Measurements from ENCODE around the gene TRIP10. TPM values are rescaled to one million over a fixed set of nuclear protein-coding genes. Genes with fewer than 3 reads are reported as not detected.
"Not testable (repeated sequence)": the region's sequence is repeated elsewhere in the genome, so short reads cannot be mapped to it uniquely, and the experiment has no call there.

TRIP10 gene
- total RNA-seq, 1 donor from 2014 or later, result 131 TPM

DNA sequence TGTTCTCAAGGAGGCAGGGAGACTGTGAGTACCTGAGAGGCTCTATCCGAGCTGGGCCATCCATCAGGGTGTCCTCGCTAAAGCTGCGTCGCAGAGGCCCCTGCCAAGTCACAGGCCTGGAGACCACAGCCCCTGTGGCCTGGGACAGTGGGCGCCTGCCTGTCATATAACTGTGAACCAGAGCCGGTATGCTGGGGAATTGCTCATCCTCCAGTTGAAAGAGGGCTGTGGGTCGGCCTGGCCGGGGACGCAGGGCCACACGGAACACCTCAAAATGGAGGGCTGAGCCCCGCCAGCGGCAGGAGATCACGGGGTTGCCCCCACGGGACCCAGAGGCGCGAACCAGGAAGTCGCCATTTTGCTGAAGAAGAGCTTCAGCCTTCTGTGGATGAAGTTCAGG is 21.1 kb downstream of the TRIP10 start:
- DNase-seq (ENCODE audit: low spot score), result no peak
- intact Hi-C loops (cut with DNase I), result no loop called here
- ATAC-seq, result no peak

DNA sequence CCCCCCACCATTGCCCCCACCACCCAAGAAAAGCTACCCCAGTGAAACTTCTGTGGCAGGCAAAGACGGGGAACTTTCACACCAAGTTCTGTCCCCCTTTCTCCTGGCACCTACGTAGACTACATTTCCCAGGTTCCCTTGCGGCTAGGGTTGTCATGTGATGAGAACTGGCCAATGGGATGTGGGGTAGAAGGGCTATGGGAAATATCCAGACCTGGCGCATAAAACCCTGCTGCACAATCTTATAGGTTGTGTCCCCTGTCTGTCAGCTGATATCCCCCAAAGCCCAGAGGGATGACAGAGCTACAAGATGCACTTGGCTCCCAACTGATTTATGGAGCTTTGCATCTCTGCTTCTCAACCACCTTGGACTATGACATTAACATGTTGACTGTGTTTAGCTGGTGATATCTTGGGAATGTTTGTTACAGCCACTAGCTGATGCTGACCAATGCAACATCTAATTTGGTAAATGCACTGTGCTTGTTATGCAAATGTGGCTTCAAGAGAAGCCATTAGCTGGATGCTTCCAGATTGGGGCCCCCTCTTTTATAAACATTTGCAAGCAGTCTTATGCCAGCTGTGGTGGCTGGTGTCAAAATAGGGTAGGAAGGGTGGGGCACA is 21.7 kb downstream of the TRIP10 start:
- ATAC-seq (no peak), DNase-seq (ENCODE audit: low spot score) (no peak)
- intact Hi-C loops (cut with DNase I), result no loop called here

DNA sequence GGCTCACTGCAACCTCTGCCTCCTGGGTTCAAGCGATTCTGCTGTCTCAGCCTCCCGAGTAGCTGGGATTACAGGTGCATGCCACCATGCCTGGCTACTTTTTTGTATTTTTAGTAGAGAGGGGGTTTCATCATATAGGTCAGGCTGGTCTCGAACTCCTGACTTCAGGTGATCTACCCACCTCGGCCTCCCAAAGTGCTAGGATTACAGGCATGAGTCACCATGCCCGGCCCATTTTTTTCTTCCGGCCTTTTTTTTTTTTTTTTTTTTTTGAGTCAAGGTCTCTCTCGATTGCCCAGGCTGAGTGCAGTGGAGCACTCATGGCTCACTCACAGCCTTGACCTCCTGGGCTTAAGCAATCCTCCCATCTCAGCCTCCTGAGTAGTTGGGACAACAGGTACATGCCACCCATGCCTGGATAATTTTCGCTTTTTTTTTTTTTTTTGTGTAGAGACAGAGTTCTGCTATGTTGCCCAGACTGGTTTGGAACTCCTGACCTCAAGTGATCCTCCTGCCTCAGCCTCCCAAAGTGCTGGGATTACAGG is 22.8 kb downstream of the TRIP10 start:
- ATAC-seq; intact Hi-C loops (cut with DNase I); DNase-seq (ENCODE audit: low spot score): not testable (repeated sequence)

DNA sequence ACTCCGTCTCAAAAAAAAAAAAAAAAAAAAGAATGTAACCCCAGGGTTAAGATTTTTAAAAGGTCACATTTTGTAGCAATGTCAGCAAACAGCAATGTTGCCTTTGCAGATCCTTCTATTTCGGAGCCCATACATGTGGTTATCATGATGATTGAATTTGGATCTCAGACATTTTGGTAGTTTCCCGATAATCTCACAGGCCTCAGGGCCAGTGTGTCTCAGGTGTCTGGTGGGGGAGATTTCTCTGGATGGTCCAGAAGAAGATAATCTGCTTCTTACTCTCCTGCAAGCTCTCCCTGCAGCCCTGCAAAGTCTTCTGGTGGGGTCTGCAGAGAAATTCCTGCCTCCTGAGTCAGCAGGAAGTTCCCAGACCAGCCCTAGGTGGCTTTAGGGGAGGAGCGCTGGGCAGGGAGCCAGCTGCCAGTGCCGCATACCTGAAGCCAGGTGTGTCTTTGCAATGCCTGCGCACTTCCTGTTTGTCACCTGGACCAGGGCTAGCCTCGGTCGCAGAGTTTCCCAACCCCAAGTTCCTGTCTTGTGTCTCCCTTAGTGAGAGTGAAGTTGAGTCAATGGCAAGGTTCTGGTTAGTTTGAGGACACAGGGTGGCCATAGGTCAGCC is 26.4 kb downstream of the TRIP10 start:
- intact Hi-C loops (cut with DNase I), result no loop called here
- DNase-seq (ENCODE audit: low spot score) (no peak), ATAC-seq (no peak)

DNA sequence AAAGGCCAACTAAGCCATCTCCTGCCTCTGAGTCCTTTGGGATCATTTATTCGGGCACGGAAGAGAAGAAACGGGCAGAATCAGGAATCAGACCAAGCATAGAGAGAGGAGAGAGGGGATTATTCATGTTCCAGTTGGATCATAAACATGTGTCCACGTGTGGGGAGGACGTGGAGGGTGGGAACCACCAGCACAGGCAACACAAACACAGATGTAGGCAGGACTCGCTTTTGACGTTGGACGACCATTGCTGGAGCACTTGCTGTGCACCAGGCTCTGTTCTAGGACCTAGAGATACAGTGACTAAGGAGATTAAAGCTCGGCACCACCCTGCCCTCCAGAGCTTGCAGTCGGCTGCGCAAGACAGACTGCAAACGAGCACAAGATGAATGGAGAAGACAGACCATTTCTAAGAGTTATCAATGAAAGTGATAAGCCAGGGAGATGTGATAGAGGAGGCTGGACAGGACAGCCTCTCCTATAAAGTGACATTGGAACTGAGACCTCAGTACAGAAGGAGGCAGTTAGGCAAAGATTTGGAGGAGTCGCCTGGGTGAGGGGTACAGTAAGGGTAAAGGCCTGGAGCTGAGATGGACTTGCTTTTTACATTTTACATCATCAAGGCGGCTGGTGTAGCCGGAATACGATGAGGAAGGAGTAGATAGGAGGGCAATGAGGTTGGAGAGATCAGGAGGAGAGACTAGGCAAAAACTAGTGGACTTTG is 27.0 kb downstream of the TRIP10 start:
- no peak for ATAC-seq
- intact Hi-C loops (cut with DNase I), result no loop called here
- no peak for DNase-seq (ENCODE audit: low spot score)

DNA sequence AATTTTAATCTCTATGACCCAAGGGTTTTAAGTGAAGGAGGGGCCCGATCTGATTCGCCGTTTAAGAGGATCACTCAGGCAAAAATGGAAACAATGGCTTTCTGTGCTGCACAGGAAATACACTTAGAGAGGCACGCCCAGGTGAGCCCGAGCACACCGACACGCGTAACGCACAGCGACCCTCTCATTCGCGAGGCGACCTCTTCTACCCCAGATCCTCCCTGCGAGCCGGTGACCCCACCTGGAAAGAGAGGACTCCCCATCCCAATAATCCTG is 27.5 kb downstream of the TRIP10 start:
- DNase-seq (ENCODE audit: low spot score) (no peak), ATAC-seq (peak; percentile 14)
- intact Hi-C loops (cut with DNase I), result no loop called here

DNA sequence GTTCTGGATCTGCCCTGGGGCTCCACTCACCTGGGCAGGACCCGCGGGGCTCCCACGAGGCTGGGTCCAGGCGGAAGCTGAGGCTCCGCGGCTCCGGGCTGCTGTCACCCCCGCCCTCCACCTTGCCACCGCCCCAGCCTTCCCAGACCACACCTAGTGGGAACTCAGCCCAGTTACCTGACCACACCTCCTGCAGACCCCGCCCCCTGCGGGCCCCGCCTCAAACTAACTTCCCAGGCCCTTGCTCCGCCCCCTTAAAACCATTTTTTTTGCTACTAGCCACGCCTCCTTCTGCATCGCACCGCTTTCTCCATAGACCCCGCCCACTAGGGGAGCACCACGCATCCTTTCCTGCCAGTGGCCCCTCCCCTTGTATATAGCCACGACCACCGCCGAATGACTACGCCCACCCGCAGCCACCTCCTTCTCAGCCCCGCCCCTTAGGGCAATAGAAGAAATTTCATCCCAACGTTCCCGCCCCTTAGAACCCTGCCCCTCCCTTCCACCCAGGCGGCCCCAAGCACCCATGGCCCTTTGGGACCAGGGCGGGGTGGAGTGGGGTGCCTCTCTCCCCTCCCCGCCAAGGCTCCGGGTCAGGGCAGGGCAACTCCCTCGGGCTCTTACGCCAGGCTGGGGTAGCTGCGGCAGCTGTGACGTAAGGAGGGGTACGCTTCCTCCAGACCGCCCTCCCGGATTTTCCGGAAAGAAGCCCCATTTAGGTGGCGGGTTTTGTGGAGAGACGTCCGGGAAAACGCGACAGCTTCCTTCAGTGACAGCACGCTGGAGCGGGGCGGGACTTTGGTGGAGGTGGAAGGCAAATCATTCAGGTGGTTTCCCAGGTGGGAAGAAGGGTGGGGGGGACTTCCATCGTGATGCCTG is 28.1 kb downstream of the TRIP10 start, which contains the start of gene SH2D3A:
SH2D3A (minus strand) TSS at position 79 of the 879 bp plus-strand sequence. CDS start 3,687 bp downstream, outside the sequence.
- intact Hi-C loops (cut with DNase I), result no loop called here
- DNase-seq (ENCODE audit: low spot score) (peak; percentile 69), ATAC-seq (peak; percentile 57)

DNA sequence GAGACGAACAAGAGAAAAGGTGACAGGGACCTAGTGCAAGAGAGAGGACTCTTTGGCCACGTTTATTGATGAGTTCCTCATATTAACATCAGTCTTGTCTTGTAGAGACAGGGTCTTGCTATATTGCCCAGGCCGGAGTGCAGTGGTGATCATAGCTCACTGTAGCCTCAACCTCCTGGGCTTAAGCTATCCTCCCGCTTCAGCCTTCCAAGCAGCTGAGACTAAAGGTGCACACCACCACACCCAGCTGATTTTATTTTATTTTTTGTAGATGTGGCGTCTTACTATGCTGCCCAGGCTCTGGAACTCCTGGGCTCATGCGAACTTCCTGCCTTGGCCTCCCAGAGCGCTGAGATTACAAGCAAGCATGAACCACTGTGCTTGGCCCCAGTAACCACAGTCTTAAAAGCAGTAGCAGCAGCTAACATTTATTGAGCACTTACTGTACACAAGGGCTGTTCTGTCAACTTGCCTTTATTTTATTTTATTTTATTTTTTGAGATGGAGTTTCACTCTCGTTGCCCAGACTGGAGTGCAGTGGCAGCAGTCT is 28.8 kb downstream of the TRIP10 start:
- intact Hi-C loops (cut with DNase I), result no loop called here
- ATAC-seq, result no peak
- no peak for DNase-seq (ENCODE audit: low spot score)

DNA sequence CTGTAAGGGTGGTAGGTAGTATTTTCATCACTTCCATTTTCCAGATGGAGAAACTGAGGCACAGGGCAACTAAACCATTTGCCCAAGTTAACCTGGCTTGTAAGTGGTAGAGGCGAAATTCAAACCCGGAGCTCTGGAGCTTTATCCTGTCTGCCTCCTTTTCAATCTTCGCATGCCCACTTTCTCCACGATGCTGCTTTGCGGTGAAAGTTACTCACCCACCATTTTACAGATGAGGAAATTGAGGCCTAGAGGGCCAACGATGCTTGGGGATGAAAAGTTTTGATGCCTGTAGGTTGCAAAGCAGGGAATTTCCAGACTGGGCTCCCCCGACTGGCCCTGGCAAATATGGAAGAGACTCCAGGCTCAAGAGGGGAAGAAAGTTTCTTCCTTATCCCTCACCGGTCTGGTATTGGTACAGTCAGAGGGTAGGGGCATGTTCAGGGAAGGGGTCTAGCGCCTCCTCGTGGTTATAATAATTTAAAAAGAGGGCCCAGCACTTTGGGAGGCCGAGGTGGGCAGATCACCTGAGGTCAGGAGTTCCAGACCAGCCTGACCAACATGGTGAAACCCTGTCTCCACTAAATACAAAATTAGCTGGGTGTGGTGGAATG is 29.6 kb downstream of the TRIP10 start:
- intact Hi-C loops (cut with DNase I), result no loop called here
- ATAC-seq (no peak), DNase-seq (ENCODE audit: low spot score) (no peak)

DNA sequence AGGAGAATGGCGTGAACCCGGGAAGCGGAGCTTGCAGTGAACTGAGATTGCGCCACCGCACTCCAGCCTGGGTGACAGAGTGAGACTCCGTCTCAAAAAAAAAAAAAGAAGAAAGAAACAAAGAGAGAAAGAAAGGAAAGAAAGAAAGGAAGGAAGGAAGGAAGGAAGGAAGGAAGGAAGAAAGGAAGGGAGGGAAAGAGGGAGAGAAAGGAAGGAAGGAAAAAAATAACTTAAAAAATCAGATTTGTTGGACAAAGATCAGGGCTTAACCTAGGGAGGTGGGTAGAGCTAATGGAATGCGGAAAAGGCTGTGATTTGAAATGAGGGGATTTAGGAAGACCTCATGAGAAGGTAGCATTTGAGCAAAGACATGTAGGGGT is 32.2 kb downstream of the TRIP10 start:
- intact Hi-C loops (cut with DNase I); ATAC-seq; DNase-seq (ENCODE audit: low spot score): not testable (repeated sequence)

DNA sequence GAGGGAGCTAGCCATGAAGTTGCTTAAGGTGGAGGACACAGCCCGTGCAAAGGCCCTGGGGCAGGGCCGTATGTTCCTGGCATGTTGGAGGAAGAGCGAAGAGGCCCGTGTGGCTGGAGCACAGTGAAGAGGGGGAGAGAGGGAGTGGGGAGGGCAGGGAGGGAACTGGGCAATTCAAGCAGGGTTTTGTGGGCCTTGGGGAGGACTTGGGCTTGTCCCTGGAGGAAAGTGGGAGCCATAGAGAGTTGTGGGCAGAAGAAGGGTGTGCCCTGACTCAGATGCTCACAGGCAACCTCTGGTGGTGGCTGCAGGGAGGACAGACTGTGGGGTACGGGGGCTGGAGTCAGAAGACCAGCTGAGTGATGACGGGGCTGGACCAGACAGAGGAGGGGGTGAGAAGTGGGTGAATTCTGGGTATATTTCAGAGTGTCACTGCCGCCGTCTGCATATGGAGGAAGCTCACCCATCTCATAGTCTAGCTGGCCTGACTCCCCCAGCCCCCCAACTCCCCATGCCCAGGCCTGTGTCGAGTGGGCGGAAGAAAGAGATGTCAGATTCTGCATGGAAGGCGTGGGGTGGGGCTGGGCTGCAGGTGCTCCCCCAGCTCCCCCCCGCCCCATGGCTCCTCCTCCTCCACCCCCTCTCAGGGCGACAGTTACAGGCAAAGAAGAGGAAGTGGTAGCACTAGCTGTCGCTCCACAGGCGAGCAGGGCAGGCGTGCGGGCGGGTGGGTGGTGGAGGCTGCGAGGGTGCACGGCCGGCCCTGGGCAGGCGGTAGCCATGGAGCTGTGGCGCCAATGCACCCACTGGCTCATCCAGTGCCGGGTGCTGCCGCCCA is 32.8 kb downstream of the TRIP10 start, which contains the start of gene VAV1:
VAV1 (plus strand) TSS at position 681 of the 838 bp plus-strand sequence; CDS start at position 781, 100 bp downstream.
- peak; percentile 76 for ATAC-seq
- intact Hi-C loops (cut with DNase I), result no loop called here
- DNase-seq (ENCODE audit: low spot score), result peak; percentile 70

DNA sequence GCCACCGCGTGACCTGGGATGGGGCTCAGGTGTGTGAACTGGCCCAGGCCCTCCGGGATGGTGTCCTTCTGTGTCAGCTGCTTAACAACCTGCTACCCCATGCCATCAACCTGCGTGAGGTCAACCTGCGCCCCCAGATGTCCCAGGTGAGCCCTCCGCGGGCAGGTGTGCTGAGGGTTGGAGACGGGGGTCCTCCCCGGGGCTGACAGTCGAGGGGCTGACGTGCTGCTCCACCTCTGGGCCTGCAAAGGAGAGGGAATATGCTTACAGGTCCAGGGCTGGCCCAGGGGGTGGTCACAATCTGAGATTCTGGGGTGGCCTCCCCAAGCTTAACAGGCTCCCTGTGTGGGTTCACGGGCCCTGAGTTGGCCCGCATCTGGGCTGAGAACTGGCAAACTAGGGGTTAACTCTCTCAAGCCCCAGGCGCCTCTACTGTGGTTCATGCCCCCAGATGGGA is 33.4 kb downstream of the TRIP10 start:
- peak; percentile 22 for ATAC-seq
- no peak for DNase-seq (ENCODE audit: low spot score)

DNA sequence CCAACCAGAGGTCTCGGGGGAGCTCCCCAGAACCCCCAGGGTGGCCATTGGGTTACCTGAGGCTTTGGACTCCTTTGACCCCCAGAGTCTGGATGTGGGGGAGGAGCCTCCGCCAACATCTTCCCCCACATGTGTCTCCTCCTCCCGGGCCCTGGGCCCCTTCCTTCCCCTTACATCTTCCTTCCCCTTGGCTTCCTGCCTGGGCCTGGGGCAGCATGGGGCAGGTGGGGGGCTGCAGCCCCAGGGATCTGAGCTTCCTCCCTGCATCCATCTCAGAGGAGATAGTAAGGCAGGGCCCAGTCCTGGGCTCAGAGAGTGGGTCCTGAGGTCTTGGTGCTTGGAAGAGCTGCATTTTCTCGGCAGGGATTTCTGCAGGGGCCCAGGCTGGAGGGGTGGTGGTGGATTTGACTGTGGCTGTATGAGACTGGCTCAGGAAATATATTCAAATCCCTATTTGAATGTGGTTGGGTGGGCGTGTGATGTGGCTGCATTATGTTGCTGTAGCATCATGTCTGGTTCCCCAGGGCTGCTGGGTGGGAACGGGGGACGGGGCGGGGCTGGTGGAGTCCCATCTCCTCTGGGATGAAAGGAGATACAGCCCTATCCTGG is 33.9 kb downstream of the TRIP10 start:
- ATAC-seq, result peak; percentile 72
- peak; percentile 64 for DNase-seq (ENCODE audit: low spot score)
- intact Hi-C loops (cut with DNase I), result no loop called here

More for the DNA sequence above, 33.4 kb downstream of the TRIP10 start:
- intact Hi-C loops (cut with DNase I), result no loop called here

DNA sequence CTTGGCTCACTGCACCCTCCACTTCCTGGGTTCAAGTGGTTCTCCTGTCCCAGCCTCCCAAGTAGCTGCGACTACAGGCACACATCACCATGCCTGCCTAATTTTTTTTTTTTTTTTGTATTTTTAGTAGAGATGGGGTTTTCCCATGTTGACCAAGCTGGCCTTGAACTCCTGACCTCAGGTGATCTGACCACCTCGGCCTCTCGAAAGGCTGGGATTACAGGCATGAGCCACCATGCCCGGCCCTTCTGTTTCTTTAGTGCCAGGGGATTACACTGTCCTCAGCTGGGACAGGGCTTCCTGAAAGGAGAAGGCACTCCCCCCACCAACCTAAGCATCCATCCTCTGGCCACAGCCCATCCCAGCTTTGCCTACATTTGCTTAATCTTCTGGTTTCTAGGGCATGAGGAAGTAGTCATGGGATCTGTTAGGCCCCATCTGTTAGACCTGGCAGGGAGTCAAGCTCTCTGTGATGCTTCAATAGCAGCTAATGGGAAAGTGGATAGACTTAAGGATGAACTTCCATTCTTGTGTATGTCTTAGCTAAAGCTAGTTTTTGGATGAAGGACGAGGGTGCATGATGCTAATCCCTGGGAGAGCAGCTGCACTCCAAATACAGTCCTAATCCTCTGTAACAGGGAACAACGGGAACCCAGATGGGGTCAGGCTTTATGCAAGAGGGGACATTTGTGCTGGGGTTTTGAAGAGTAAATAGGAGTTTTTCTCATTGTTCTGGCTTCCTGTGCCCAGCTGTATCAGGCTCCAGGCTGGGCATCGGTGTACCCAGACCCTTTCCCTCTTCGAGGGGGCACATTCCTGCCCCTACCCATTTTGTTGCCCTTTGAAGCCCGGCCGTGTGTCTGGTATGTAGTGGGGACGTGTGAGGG is 35.6 kb downstream of the TRIP10 start:
- intact Hi-C loops (cut with DNase I), result no loop called here
- no peak for DNase-seq (ENCODE audit: low spot score)
- no peak for ATAC-seq

DNA sequence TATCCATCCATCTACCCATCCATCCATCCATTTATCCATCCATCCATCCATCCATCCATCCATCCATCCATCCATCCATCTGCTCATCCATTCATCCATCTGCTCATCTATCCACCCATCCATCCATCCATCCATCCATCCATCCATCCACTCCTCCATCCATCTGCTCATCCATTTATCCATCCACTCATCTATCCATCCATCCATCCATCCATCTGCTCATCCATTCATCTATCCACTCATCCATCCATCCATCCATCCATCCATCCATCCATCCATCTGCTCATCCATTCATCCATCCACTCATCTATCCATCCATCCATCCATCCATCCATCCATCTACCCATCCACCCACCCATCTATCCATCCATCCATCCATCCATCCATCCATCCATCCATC is 36.6 kb downstream of the TRIP10 start:
- DNase-seq (ENCODE audit: low spot score); intact Hi-C loops (cut with DNase I); ATAC-seq: not testable (repeated sequence)

DNA sequence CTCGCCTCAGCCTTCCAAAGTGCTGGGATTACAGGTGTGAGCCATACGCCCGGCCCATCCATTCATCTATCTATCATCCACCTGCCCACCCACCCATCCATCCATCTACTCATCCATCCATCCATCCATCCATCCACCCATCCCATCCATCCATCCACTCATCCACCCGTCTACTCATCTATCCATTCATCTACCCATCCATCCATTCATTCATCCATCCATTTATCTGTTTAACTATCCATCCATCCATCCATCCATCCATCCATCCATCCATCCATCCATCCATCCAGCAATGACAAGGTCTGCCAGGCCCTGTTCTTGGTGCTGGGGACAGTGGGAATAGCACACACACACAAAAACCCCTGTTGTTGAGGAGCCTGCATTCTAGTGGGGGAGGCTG is 37.5 kb downstream of the TRIP10 start:
- no peak for DNase-seq (ENCODE audit: low spot score)
- ATAC-seq, result no peak
- intact Hi-C loops (cut with DNase I), result no loop called here
